MG63 (cell line): ENCODE data around the gene PPBP. TPM values are rescaled to one million over a fixed set of nuclear protein-coding genes. Genes with fewer than 3 reads are reported as not detected.
"Not testable (repeated sequence)": the region's sequence is repeated elsewhere in the genome, so short reads cannot be mapped to it uniquely, and the experiment has no call there.

Source experiments
- DNase-seq: peaks from one replicate; pipeline ENCODE4 v3.0.0-alpha.2; 2020
- H3K27me3 ChIP-seq: fragments of 250-450 bp; sonication (Bioruptor Pico); 2 replicates; pipeline ENCODE4 v1.5.1; 2020; ENCODE audit warnings: mild to moderate bottlenecking, moderate library complexity
- H3K36me3 ChIP-seq: fragments of 250-450 bp; sonication (Bioruptor Pico); 2 replicates; pipeline ENCODE4 v1.5.1; 2020; ENCODE audit warnings: mild to moderate bottlenecking, moderate library complexity
- H3K4me3 ChIP-seq: fragments of 250-450 bp; sonication (Bioruptor Pico); 2 replicates; pipeline ENCODE4 v1.5.1; 2020; ENCODE audit warnings: mild to moderate bottlenecking, moderate library complexity
- H3K9me3 ChIP-seq: fragments of 250-450 bp; sonication (Bioruptor Pico); 2 replicates; pipeline ENCODE4 v1.5.1; 2020; ENCODE audit warnings: mild to moderate bottlenecking, moderate library complexity
- total RNA-seq: library from RNA; depleted of rRNA; stranded (reverse); fragments of >200 nt; shearing (Covaris generic); gene quantifications from 2 replicates; pipeline ENCODE4 v1.2.3, GENCODE V29; 2014; ENCODE audit warnings: low replicate concordance

The PPBP gene
- total RNA-seq, 1 experiment from 2014 or later = not detected

- no peak for DNase-seq
- Histone ChIP-seq H3K4me3 (no peak overlapping the region), H3K36me3 (no peaks in the 10 kb centered on the region), H3K9me3 (no peaks in the 10 kb centered on the region), H3K27me3 (no peaks in the 10 kb centered on the region)
Observed at GRCh38 chr4:74005528-74005927, 17.5 kb upstream of the PPBP start.

- Histone ChIP-seq H3K9me3 (no peaks in the 10 kb centered on the region), H3K4me3 (no peak overlapping the region)
- DNase-seq = no peak
Observed at GRCh38 chr4:74004668-74005067, 16.7 kb upstream of the PPBP start.

GRCh38 chr4:74000301-74000700 is 12.3 kb upstream of the PPBP start:
- DNase-seq = no peak
- Histone ChIP-seq H3K9me3 (no peaks in the 10 kb centered on the region), H3K36me3 (no peaks in the 10 kb centered on the region), H3K4me3 (no peak overlapping the region), H3K27me3 (no peaks in the 10 kb centered on the region)

More at GRCh38 chr4:74004668-74005067, 16.7 kb upstream of the PPBP start:
- no peaks in the 10 kb centered on the region for H3K27me3 ChIP-seq
- no peaks in the 10 kb centered on the region for H3K36me3 ChIP-seq

DNA sequence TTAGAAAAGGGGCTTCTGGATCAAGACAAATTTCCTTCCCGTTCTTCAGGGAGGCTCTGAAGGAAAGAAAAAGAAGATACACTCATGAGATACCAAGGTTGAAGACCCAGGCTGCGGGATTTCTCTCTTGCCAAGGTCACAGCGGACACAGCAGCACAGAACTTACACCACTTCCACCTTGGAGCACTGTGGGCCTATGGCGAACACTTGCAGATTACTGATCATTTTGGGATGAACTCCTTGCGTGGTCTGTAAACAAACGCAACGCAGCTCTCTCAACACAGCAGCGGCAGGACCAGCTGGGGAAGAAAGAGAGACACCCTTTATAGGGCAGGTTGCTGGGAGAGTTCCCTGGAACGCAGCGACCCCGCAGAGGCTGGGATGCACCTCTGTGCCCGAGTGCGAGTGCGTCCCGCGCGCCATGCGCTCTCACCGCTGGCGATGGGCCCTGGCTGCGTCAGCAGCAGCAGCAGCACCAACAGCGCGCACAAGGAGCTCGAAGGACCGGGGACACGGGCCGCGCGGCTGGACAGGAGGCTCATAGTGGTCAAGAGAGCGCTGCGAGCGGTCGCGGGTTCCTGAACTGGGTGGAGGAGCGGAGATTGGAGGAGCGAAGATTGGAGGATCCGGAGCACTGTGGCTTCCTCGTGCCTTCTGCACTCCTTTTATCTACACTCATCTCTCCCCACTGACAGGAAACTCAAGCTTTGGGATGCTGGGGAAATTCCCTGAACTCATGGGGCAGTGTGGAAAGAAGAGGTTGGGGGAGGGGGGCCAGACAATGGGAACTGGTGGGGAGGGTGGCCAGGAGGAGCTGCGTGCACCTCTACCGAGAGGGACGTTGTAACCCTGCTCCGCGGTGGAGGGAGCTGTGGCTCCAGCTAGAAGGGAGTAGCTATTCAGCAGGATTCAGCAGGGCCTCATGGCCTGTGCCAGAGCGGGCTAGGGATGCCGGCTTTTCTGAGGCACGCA is 10.3 kb upstream of the PPBP start, which contains the start of gene CXCL5:
CXCL5 (minus strand) TSS at position 638 of the 972 bp plus-strand sequence; CDS start at position 542, 96 bp downstream.
- Histone ChIP-seq H3K27me3 (no peaks in the 10 kb centered on the region), H3K4me3 (peak within 1 kb of the TSS; percentile 9), H3K9me3 (no peaks in the 10 kb centered on the region), H3K36me3 (no peaks in the 10 kb centered on the region)
- peak; percentile 41 for DNase-seq

DNA sequence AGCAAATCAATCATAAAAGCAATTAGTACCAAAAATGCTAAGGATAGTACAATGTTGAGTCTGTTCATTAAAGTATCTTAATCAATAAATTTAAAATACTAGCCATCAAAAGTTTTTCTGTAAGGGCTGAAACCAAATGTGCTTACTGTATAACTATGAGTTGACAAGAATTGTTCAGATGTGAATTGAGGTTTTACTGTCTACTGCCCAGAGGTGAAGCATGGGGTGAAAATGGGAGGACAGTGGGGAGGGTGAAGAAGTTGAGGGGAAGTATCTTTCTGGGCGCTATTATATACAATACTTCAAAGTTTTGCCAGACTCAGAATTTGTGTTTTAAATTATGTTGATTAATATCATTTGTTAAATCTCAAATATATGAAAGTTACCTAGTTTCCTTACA is 4.1 kb upstream of the PPBP start:
- H3K9me3 ChIP-seq = no peaks in the 10 kb centered on the region
- no peaks in the 10 kb centered on the region for H3K36me3 ChIP-seq
- no peak for DNase-seq
- no peaks in the 10 kb centered on the region for H3K27me3 ChIP-seq
- H3K4me3 ChIP-seq = no peak overlapping the region

DNA sequence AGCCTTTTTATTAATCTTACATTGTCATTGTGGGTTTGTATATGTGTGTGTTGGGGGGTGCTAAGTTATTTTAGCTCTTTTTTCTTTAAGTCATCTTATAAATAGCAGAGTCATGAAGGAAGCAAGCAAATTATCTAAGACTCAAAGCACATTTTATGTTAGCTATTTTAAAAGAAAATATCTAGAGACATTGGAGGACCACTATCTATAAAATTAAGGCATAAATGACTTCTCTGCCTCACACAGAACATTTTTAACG is 3.7 kb upstream of the PPBP start:
- Histone ChIP-seq H3K36me3 (no peaks in the 10 kb centered on the region), H3K27me3 (no peaks in the 10 kb centered on the region), H3K4me3 (no peak overlapping the region), H3K9me3 (no peaks in the 10 kb centered on the region)
- DNase-seq = no peak

DNA sequence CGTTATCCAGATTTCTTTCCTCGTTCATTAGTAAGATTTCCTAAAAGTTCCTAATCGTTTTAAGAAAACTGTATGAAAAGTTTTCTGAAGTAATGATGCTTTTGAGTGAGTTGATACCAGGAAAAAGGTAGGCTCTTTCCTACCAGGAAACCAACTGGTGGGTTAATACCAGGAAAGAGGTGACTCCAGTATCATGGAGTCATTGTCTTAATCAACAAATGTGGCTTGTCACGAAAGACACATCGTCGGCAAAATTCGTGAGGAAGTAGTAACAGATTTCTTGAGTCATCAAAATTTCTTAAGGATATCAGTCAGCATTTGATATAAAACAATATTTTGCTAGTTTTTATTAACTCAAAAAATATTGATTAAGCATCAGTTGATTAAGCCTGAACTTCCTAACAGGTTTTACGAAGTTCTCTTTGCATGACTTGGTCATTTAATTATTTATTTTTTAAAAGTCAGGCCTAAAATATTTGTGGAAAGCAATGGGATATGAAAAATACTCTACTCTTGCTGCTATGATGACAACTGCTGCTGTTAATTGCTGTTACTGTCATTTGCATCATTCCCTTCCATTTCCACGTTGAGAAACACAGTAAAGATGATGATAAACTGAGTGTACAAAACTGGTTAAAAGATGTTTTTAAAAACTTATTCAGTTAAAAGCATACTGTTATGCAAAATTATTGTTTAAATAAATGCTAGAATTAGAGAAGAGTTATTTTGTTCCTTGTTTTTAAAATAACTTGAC is 3.2 kb upstream of the PPBP start:
- H3K36me3 ChIP-seq = no peaks in the 10 kb centered on the region
- no peaks in the 10 kb centered on the region for H3K9me3 ChIP-seq
- DNase-seq = no peak
- no peaks in the 10 kb centered on the region for H3K27me3 ChIP-seq
- no peak overlapping the region for H3K4me3 ChIP-seq

GRCh38 chr4:73989928-73990327 is 1.9 kb upstream of the PPBP start:
- H3K4me3 ChIP-seq = no peak overlapping the region
- H3K36me3 ChIP-seq = no peaks in the 10 kb centered on the region
- H3K9me3 ChIP-seq = no peaks in the 10 kb centered on the region
- H3K27me3 ChIP-seq = no peaks in the 10 kb centered on the region
- DNase-seq = no peak

- no peaks in the 10 kb centered on the region for H3K27me3 ChIP-seq
- H3K4me3 ChIP-seq = no peak overlapping the region
- no peaks in the 10 kb centered on the region for H3K36me3 ChIP-seq
- no peaks in the 10 kb centered on the region for H3K9me3 ChIP-seq
- no peak for DNase-seq
Observed at GRCh38 chr4:73989031-73989430, 1.0 kb upstream of the PPBP start.

- no peaks in the 10 kb centered on the region for H3K9me3 ChIP-seq
- no peaks in the 10 kb centered on the region for H3K36me3 ChIP-seq
- H3K4me3 ChIP-seq = no peak overlapping the region
- DNase-seq = no peak
- H3K27me3 ChIP-seq = no peaks in the 10 kb centered on the region
Observed at GRCh38 chr4:73985528-73985852, 2.5 kb downstream of the PPBP start.

DNA sequence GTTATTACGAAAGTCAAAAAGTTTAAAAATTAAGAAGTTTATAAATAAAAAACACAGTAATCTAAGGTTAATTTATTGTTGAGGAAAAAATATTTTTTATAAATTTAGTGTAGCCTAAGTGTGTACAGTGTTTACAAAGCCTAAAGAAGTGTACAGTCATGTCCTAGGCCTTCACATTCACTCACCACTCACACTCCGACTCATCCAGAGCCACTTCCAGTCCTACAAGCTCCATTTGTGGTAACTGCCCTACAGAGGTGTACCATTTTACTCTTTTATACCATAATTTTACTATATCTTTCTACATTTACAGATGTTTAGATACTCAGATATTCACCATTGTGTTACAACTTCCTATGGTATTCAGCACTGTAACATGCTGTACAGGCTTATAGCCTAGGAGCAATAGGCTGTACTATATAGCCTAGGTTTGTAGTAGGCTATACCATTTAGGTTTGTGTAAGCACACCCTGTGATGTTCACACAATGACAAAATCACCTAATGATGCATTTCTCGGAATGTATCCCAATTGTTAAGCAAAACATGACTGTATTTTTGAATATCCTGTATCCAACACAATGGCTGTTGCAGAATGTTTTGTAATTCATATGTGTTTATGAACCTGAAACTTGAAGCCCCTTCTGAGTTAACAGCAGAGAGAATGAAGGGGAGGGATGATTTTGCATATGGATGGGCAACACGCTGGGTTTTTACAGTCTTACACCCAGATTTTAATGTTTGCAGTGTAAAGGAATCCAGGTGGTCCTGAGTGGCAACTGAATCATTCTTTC is 3.1 kb downstream of the PPBP start:
- no peaks in the 10 kb centered on the region for H3K9me3 ChIP-seq
- no peak overlapping the region for H3K4me3 ChIP-seq
- H3K27me3 ChIP-seq = no peaks in the 10 kb centered on the region
- no peak for DNase-seq
- no peaks in the 10 kb centered on the region for H3K36me3 ChIP-seq

DNA sequence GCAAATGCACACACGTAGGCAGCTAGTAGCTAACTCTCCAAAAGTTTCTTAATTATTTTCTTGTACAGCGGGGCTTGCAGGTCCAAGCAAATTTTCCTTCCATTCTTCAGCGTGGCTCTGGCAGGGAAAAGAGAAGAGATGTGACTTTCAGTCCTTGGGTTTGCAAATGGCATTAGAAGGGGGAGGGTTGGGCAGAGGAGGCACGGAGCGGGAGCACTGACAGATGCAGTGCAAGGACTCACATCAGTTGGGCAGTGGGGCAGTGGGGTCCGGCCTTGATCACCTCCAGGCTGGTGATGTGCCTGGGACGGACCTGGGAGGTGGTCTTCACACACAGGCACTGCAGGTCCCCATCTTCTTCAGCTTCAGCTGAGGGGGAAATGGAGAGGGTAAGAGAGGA is 6.8 kb downstream of the PPBP start:
- not testable (repeated sequence) for H3K27me3 ChIP-seq, DNase-seq

GRCh38 chr4:73979407-73979957 is 8.5 kb downstream of the PPBP start:
- H3K27me3 ChIP-seq = no peaks in the 10 kb centered on the region
- no peak overlapping the region for H3K4me3 ChIP-seq
- no peak for DNase-seq
- H3K9me3 ChIP-seq = no peaks in the 10 kb centered on the region
- H3K36me3 ChIP-seq = no peaks in the 10 kb centered on the region

More for the DNA sequence above, 6.8 kb downstream of the PPBP start:
- not testable (repeated sequence) for H3K9me3 ChIP-seq, H3K36me3 ChIP-seq, H3K4me3 ChIP-seq

DNA sequence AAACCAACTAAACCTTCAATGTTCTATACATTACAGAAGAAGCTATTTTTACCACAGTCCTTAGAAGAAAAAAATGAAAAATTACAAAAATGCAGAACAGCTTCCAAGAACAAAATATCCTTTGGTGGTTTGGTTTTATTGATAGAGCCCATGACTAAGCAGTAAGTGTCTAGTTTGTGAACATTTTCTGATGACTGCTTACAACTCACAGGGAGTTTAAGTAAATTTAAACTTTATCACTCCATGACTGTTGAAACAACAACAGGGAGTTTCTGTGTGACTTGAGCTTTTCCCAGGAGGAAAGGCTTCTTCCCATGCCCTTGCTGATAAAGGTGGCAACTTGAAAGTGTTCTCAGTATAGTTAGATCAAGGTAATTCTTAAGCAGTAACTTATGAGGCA is 9.1 kb downstream of the PPBP start:
- no peaks in the 10 kb centered on the region for H3K9me3 ChIP-seq
- H3K4me3 ChIP-seq = no peak overlapping the region
- no peaks in the 10 kb centered on the region for H3K36me3 ChIP-seq
- no peaks in the 10 kb centered on the region for H3K27me3 ChIP-seq
- no peak for DNase-seq

DNA sequence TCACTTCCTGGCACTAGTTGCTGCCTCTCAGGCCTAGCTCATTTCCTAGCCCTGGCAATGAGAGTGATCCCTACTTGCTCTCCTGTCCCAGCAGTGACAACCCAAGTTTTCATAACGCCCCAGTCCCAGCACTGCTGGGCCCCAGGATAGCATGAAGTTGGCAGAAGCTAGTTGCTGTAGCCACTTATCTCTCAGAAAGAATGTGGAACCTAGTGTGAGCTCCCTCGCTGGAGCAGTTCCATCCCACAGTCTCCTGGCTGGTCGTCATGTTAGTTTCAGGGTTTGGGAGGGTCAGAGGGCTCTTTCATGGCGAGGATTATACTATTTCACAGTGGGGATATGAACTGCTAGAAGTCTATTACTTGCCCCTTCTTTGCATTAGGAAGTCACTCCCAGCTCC is 11.3 kb downstream of the PPBP start:
- DNase-seq = peak; percentile 44
- Histone ChIP-seq H3K4me3 (no peak overlapping the region), H3K9me3 (peaks cover 2% of the 10 kb centered on the region; the same call in 1 of the 2 replicates), H3K27me3 (no peaks in the 10 kb centered on the region), H3K36me3 (no peaks in the 10 kb centered on the region)

DNA sequence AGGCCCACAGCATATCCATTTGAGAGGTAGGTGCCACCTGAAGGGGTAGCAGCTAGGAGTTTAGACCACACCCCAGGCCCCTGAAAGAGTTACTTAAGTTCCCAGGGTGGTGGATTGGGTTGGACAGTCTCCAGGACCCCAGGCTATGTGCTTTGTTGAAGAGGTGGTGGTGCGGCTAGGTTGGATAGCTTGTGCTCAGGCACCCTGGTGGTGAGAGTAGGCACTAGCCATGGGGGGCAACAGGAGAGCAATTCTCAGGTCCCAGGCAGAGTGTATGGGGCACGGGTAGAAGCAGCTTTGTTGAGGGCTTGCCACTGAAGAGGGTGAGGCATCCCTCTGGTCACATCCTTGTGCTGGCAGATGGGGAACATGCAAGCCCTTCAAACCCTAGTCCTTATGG is 11.8 kb downstream of the PPBP start:
- H3K27me3 ChIP-seq = no peaks in the 10 kb centered on the region
- no peak for DNase-seq
- H3K4me3 ChIP-seq = no peak overlapping the region
- H3K9me3 ChIP-seq = peaks cover 5% of the 10 kb centered on the region; the same call in 1 of the 2 replicates
- H3K36me3 ChIP-seq = no peaks in the 10 kb centered on the region

DNA sequence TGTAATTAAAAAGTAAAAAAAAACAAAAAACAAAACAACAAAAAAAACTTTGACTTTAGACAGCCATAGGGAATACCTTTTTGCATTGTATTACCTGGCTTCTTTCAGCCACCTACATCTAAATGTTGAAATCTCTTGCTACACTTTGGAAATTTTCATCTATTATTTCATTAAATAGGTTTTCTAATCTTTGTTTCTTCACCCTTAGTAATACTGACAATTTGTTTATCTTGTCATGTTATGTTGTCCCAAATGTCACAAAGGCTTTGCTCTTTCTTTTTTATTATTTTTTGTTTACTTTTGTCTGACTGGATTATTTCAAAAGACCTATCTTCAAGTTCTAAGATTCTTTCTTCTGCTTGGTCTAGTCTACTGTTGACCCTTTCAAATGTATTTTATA is 13.6 kb downstream of the PPBP start:
- DNase-seq = no peak
- Histone ChIP-seq H3K9me3 (peaks cover 8% of the 10 kb centered on the region; the same call in 1 of the 2 replicates), H3K36me3 (no peaks in the 10 kb centered on the region), H3K4me3 (no peak overlapping the region), H3K27me3 (no peaks in the 10 kb centered on the region)
